Measurements from ENCODE around the gene NDUFS6.

- TF ChIP-seq, protein P1, sequence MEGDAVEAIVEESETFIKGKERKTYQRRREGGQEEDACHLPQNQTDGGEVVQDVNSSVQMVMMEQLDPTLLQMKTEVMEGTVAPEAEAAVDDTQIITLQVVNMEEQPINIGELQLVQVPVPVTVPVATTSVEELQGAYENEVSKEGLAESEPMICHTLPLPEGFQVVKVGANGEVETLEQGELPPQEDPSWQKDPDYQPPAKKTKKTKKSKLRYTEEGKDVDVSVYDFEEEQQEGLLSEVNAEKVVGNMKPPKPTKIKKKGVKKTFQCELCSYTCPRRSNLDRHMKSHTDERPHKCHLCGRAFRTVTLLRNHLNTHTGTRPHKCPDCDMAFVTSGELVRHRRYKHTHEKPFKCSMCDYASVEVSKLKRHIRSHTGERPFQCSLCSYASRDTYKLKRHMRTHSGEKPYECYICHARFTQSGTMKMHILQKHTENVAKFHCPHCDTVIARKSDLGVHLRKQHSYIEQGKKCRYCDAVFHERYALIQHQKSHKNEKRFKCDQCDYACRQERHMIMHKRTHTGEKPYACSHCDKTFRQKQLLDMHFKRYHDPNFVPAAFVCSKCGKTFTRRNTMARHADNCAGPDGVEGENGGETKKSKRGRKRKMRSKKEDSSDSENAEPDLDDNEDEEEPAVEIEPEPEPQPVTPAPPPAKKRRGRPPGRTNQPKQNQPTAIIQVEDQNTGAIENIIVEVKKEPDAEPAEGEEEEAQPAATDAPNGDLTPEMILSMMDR (IDR thresholded peaks at IDR 0.05), result no peak
- no peak for TF ChIP-seq POLR2A (IDR thresholded peaks at IDR 0.05)
Observed at GRCh38 chr5:1787472-1788047, 13.6 kb upstream of the NDUFS6 start.

All from heart left ventricle (tissue), 13 donors.